ENCODE results near the gene BRWD1.

The BRWD1 gene

DNA sequence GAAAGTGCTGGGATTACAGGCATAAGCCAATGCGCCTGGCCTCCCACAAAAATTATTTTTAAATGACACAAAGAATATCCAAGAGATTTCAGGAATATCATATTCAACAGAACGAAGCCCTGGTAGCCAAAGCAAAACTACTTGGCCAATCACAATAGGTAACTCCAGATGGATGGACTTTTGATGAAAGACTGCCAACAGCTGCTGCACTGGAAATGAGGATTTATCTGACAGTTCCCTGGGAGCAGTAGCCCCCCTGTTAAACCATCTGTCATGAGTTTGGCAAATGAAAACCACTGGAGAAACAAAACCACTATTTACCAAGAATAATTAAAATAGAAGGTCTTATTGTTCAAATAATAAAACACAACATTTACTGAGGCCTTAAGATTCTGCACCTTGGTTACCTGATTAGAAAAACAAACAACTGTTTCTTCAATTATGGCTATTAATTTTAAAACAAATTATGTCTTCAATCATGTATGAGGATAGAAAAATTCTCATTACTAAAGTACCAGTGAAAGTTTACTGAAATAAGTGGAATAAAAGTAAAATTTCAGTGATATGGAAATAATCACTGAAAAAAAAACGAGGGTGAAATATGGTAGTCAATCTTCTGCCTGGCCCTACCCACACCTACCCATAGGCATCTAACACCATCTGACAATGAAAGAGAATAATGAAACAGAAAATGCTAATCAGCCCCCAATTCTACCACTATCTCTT, 95.9 kb downstream of the BRWD1 start:
- DNase-seq (ENCODE audit: low read depth, low spot score), result no peak
- no peak overlapping the region for H3K4me3 ChIP-seq (ENCODE audit: low read length)

DNA sequence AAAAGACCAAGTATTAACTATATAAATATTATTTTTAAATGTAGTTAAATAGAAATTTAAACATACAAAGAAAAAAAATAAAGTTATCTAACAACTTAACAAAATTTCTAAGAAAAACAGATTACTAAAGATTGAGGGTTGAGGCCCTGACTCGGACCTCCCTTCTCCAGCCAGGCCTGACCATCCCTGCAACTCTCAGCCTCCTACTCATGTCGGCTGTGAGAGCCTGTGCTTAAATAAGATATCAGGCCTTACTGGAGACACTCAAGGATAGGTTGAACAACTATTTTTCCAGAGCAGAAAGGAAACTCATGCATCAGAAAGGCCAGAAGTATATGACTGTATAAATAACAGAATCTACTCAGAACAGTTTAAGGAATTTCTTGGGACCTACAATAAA, 97.1 kb downstream of the BRWD1 start:
- no peak for DNase-seq (ENCODE audit: low read depth, low spot score)
- H3K4me3 ChIP-seq (ENCODE audit: low read length), result no peak overlapping the region

DNA sequence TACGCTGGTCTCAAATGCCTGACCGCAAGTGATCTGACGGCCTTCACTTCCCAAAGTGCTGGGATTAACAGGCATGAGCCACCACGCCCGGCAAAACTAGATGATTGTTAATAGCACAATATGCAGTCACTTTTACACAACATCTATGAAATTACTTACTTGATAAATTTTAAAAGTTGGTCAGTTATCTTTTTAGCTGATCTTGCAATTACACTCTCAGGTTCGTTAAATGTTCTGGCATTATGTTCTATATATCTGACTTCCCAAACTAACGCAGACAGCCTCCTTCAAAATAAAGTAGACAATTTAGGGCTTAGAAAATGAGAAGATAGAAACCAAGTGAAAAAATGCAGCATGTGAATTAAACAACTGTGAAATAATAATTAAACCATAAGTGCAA, 98.4 kb downstream of the BRWD1 start:
- DNase-seq (ENCODE audit: low read depth, low spot score), result no peak
- no peak overlapping the region for H3K4me3 ChIP-seq (ENCODE audit: low read length)

DNA sequence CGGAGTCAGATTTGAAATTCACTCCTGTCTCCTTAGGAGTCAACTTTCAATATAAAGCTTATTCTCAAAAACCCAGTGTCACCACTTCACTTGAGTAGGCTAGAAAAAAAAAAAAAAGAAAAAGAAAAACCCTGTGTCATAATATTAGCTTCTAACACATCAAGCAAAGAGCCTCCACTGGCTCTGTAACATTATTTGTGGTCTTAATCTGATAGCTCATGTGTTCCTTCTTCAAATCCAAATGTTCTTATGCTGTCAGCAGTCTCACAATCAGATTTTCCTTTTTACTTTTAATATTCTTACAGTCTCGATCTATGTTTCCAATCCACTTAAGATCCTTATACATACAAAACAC, 104.1 kb downstream of the BRWD1 start:
- DNase-seq (ENCODE audit: low read depth, low spot score), result no peak
- H3K4me3 ChIP-seq (ENCODE audit: low read length), result no peak overlapping the region

DNA sequence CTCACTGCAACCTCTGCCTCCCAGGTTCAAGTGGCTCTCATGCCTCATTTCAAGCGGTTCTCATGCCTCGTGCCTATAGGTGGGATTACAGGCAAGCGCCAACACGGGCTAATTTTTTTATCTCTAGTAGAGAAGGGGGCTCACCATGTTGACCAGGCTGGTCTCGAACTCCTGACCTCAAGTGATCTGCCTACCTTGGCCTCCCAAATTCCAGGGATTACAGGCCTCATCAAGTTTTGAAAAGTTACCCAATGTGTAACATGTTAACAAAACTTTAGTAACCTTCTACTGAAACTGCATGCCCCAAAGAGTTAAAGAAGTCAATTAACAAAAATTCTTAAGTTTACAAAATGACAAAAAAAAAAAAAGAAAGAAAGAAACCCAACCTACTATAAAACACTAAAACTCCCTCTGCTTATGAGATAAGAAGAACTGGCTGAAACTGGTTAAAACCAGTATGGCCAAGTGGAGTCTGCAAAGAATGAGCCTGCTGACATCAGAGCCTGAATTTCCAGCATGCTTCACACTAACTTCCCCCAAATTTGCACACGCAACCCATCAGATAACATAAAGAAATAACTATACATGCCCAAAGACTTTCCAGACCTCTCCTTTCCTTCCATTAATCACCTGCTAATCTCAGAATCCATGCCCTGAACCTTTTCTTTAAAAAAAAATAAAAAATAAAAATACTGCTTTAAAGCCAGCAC, 104.7 kb downstream of the BRWD1 start:
- DNase-seq (ENCODE audit: low read depth, low spot score), result no peak

DNA sequence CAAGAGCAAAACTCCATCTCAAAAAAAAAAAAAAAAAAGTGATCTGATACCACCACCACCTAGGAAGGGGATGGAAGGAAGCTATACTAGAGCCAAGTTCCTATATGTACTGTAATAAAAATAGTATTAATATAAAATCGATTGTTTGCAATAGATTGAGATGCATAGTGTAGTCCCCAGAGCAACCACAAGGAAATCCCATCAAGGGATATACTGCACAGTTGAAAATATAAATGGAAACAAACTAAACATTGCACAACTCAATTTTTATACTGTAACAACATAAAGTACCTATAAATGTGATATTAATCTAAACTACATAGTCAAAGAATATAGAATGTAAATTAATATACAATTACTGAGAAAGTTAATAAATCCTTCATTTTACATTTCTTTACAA, 109.3 kb downstream of the BRWD1 start:
- no peak overlapping the region for H3K4me3 ChIP-seq (ENCODE audit: low read length)
- no peak for DNase-seq (ENCODE audit: low read depth, low spot score)

More for the DNA sequence above, 104.7 kb downstream of the BRWD1 start:
- H3K4me3 ChIP-seq (ENCODE audit: low read length), result no peak overlapping the region

DNA sequence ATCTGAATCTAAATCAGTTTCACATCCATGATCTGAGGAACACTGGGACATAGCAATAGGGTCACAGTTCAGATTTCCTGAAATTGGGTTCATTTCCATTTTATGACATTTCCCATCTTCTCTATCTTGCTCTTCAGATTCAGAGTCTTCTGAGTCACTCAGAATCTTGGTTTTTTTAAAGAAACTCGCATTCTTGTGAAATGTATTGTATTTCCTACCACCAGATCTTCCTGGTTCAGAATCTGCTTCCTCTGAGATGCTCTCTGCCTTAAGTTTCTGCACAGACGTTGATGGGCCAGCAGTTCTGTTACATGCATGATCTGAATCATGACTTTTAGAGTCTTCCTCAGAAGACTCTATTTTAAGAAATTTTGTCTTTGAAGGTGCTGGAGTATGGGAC, 114.6 kb downstream of the BRWD1 start:
- no peak for DNase-seq (ENCODE audit: low read depth, low spot score)
- no peak overlapping the region for H3K4me3 ChIP-seq (ENCODE audit: low read length)

DNA sequence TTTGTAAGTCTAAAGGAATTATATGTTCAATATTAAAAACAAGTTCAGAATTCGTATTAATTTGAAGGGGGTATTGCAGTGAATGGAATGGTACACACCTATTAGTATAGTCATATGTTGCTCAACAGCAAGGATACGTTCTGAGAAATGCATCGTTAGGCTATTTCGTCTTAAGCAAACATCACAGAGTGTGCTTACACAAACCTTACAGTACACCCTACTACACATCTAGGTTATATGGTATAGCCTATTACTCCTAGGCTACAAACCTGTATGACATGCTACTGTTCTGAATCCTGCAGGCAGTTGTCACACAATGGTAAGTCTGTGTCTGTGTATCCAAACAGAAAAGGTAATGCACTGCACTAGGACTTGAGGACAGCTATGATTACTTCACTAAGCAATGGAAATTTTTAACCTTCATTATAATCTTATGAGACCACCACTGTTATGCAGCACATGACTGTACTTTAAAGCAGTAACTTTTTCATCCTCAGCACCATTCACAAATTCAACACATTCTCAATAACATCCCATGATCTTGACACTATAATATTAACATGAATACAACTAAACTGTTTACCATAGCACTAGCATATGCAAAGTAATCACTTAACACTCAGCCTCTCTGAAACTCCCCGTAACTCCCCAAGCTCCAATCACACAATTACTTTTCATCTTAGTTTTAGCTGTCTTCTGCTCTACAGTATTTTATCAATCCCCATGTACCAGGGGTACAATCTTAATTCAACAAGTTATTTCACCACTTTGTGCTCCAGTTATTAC, 115.8 kb downstream of the BRWD1 start:
- no peak overlapping the region for H3K4me3 ChIP-seq (ENCODE audit: low read length)
- DNase-seq (ENCODE audit: low read depth, low spot score), result no peak

DNA sequence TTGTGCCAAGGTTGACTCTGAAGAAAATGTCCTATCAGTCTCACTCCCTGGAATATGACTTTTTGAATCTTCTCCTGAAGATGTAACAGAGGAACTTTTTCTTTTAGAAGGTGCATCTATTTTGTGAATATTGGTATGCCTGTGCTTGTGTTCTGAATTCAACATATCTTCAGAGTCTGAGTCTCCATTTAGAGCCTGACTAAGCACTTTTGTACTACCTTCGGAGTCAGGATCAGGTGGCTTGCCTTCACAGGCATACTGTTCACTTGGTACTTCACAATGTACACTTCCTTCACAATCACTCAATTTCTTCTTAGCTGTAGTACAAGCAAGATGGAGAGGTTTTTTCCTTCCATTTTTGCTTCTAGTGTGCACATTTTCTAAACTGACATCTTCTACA, 116.6 kb downstream of the BRWD1 start:
- no peak overlapping the region for H3K4me3 ChIP-seq (ENCODE audit: low read length)
- DNase-seq (ENCODE audit: low read depth, low spot score), result no peak

DNA sequence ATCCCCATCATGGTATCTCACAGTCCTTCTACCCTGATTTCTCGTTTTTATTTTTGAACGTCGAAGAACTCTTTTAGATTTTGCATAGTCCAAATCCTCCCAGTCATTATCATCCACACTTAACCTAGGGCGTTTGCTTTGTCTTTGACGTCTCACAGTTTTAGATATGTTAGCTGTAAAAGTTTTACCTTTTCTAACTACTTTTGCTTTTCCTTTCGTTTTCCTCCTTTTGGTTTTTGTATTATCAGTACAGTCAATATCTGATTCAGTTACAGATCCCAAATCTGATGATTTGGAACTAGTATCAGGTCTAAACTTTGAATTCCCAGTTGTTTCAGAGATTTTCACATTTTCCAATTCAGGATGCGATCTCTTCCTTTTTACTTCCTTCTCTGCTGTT, 117.1 kb downstream of the BRWD1 start:
- H3K4me3 ChIP-seq (ENCODE audit: low read length), result no peak overlapping the region
- no peak for DNase-seq (ENCODE audit: low read depth, low spot score)

DNA sequence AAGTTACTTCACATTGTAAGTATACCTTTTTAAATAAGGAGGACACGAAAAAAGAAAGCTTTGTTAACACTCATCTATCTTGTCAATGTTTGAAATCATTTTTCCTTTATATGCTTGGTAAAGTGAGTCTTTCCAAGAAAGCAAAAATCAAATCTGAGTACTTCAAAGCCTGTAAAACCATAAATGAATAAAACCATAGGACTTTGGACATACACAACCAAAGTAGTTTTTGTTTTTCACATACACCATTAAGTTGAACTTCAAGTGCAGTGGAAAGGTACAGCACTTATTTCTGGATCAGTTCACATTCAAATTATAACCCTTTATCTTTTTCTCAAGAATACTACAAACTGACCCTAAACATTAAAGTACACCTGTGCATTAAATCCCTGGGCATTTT, 120.1 kb downstream of the BRWD1 start:
- no peak overlapping the region for H3K4me3 ChIP-seq (ENCODE audit: low read length)
- DNase-seq (ENCODE audit: low read depth, low spot score), result no peak

DNA sequence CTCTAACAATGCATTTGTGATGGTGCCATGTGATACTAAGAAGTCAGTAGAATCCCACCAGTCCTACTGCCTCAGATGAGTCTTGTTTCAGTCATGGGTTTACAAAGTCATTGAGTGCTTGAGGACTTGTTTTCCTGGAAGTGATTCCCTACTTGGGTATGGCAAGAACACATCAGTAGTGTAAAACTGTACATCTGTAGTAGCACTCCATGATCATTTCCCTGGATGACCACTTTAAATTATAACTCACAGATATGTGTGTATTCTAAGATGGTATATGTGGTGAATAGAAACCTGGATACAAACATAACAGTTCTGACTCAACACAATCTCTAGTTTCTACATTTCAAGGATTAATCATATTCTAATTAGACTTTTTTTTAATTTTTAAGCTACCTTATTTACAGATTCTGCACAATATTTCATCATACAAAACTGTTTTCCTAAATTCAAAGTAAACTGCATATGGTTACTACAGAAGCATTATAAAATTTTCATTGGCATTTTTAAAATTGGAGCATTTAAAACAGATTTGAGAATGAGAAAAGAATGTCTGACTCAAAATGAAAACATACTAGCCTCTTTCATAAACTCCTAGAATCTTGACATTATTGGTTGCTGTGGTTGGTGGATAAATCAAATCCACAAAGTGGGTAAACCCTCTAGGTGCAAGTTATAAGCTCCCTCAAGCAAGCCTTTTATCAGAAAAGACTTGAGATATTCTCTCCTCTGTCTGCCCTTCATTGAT, 123.4 kb downstream of the BRWD1 start:
- no peak for DNase-seq (ENCODE audit: low read depth, low spot score)
- H3K4me3 ChIP-seq (ENCODE audit: low read length), result no peak overlapping the region

DNA sequence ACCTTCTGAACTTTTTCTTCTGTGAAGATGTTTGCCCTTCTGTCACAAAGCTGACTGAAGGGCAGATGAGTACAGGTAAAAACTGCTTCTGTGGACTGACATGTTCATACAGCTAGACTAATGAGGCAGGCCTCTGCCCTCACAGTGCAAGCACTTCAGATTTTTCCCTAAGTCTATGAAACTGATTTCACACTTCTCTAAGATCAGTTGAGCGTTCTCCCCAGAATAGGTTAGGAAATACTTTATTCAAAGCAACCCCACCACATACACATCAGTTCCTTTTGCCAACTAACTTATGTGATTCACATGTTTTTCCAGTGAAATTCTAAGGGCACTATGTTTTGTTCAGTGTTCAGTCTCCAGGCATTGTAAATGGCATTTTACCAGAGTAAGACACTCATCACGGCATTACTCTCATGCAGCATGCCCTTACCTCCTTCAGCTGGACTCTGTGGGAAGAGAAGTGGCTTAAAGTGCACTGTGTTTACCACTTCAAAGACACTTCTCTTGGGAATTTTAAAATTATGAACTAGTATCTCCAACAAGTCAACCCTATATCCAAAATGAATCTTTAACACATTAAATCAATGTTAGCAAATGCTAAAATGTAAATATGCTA, 124.8 kb downstream of the BRWD1 start:
- H3K4me3 ChIP-seq (ENCODE audit: low read length), result no peak overlapping the region
- no peak for DNase-seq (ENCODE audit: low read depth, low spot score)

DNA sequence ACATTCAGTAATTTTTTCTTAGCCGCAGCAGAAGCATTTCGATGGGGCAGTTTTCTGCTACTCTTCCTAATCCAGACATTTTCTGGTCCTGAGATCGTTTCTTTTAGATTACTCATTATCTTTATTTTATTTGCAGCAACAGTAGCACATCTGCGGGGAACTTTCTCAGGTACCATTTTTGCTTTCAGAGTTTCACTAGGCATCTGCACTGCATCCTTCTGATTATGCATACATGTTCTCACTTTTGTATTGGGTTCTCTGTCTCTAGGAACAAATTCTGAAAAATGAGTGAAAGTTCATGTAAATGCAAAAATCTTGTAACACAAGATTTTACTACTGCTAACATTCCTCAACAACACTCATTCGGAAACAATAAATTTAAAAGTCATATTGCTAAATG, 126.3 kb downstream of the BRWD1 start:
- no peak overlapping the region for H3K4me3 ChIP-seq (ENCODE audit: low read length)
- no peak for DNase-seq (ENCODE audit: low read depth, low spot score)

DNA sequence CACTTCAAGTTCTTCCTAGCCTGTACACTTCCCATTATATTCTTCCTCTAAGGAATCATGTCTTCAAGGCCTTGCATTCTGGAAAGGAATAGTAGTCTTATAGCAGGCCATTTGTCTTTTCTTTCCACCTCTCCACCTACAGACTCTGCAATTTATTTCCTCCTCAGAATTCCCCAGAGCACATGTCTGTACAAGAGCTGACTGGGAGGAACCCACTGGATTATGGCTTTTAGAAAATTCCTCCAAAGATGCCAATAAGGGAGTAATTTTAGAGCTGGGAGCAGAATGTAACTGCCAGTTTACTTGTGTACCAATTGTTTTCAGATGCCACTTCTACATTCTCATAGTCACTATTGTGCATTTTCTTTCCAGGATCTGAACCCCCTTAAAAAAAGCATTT, 126.8 kb downstream of the BRWD1 start:
- H3K4me3 ChIP-seq (ENCODE audit: low read length), result no peak overlapping the region
- no peak for DNase-seq (ENCODE audit: low read depth, low spot score)

DNA sequence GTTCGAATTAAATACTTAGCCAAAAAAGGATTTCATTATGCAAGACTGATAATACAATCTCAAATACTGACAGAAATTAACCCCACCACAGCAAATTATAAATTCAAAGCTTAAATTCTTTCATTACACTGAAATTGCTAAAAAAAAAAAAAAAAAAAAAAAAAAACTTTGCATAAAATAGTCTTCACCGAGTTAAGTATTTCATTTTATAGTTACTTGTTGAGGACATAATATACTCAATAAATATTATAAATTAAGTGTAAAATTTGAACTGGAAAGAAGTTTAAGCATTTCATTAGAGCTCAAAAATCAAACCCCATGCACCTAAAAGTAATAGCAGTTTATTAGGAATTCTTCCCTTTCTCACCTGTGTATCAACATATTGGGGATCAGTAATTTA, 128.3 kb downstream of the BRWD1 start:
- DNase-seq (ENCODE audit: low read depth, low spot score), result no peak
- H3K4me3 ChIP-seq (ENCODE audit: low read length), result no peak overlapping the region

DNA sequence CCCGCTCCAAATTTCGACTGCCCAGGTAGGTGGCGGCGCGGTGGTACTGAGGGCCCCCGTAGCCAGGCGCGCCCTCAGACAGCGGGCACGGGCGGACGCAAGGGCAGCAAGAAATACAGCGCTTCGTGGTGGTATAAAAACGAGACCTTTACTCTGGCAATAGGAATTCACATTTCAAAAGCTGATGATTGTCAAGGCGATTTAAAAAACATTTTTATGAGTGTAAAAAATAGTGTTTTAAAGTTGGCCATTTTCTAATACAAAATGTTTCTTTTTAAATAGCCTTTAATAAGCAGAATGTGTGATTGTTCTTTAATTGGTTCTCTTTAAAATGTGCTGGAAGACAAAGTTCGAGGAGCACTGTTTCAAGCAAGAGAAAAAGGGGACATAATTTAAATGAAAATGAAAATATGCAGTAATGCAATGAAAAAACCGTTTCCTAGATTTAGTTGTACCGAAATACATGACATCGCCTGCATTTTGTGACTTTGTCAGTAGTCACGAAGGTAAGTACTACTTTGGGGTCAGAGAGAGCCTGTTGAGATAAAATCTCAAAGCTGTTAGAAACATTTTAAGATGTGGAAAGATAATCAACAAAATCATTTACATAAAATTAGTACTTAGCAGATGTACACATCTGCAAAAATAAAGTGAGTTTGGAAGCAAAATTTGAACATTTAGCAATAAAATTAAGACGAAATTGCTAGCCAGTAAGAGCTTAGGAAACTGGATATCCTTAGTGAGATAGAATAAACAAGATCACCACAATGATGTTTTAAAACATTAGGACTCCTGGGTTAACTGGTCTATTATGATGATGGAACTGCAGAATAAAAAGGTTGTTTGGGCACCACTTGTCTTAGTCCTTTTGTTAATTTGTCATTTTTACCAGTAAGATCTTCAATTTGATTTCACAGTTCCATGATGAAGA, 129.1 kb downstream of the BRWD1 start:
- peak; percentile 17 for DNase-seq (ENCODE audit: low read depth, low spot score)
- H3K4me3 ChIP-seq (ENCODE audit: low read length), result peak overlapping the region; percentile 85
